Effector memory CD8-positive, alpha-beta T cell (primary cell): Measurements from ENCODE around the gene TMEM184C.
A peak's percentile ranks its signal among the peaks of the same experiment; 100 is the strongest.

ENCODE experiments used
- ATAC-seq: fragments of 150-1000 bp; cut with Tn5 transposase; replicated peaks from 2 replicates; pipeline ENCODE4 v1.10.0; 2021; ENCODE audit warnings: mild to moderate bottlenecking, moderate library complexity
- DNase-seq, 3 experiments: peaks; one replicate each; pipeline ENCODE4 v3.0.0; 2021
- H3K27ac Mint-ChIP-seq, 2 donors: one replicate each; pipeline ENCODE4 v1.8.0; 2022; ENCODE audit warnings: mild to moderate bottlenecking in 2 of 2, mixed read lengths in 2 of 2, moderate library complexity in 2 of 2
- H3K27me3 Mint-ChIP-seq, 2 donors: one replicate each; pipeline ENCODE4 v1.8.0; 2022; ENCODE audit warnings: mixed read lengths in 2 of 2
- H3K36me3 Mint-ChIP-seq: one replicate; pipeline ENCODE4 v1.8.0; 2022; ENCODE audit warnings: mild to moderate bottlenecking, moderate library complexity, mixed read lengths; ENCODE audit not compliant: insufficient read depth
- H3K4me1 Mint-ChIP-seq, 2 donors: one replicate each; pipeline ENCODE4 v1.8.0; 2022; ENCODE audit warnings: low read depth in 2 of 2, mixed read lengths in 2 of 2
- H3K4me3 Mint-ChIP-seq, 2 donors: one replicate each; pipeline ENCODE4 v1.8.0; 2022; ENCODE audit warnings: mild to moderate bottlenecking in 2 of 2, mixed read lengths in 2 of 2, moderate library complexity in 2 of 2
- H3K9me3 Mint-ChIP-seq, 2 donors: one replicate each; pipeline ENCODE4 v1.8.0; 2022; ENCODE audit warnings: mixed read lengths in 2 of 2
- total RNA-seq, 9 experiments: gene quantifications; one replicate each; lab custom pipeline; 2026; lab: John Stamatoyannopoulos, UW

TMEM184C gene
- total RNA-seq: 14.8 to 74.9 (median 54.3) reads per million in 9 experiments

DNA sequence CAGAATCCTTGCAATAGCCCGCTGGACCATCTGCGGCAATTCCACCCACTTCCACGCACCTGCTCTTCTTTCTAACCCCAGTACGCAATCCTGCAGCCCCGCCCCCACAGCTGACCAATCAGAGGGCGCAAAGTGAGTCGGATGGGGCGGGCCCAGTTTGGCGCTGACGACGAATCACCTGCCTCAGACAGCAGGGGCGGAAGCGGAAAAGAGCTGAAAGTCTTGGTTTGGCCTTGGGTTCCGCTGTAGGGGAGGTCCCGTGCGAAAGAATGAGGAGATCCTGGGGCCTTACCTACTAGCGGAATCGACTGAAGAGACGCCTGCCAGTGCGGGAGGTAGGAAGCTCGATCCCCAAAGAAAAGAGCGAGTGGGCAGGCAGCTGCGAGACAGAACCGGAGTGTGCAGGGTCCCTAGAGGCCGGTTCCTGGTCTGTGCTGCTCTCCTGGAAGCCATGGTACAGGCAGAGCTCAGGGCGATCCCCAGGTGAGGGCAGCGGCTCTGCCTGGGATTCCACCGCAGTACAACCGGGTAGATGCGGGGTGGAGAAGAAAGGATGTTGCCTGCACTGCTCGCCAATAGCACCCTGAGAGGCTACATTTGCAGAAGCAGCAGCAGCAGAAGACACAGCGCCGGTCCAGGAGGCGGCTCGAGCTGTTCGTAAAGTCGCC is at the start of gene TMEM184C:
TMEM184C (plus strand) TSS at position 225 of the 668 bp plus-strand sequence. CDS start 560 bp downstream, outside the sequence.
- Mint-ChIP-seq H3K4me1 (peaks cover 16 to 23% of the 10 kb centered on the region in 2 donors), H3K9me3 (no peaks in the 10 kb centered on the region), H3K4me3 (peak within 1 kb of the TSS; percentile 93 to 95), H3K27me3 (no peaks in the 10 kb centered on the region), H3K27ac (peak within 1 kb of the TSS; percentile 92 to 97), H3K36me3 (peaks cover 11% of the 10 kb centered on the region)
- peak; percentile 95 for ATAC-seq
- DNase-seq: peak; percentile 98 to 99 (median 99)

DNA sequence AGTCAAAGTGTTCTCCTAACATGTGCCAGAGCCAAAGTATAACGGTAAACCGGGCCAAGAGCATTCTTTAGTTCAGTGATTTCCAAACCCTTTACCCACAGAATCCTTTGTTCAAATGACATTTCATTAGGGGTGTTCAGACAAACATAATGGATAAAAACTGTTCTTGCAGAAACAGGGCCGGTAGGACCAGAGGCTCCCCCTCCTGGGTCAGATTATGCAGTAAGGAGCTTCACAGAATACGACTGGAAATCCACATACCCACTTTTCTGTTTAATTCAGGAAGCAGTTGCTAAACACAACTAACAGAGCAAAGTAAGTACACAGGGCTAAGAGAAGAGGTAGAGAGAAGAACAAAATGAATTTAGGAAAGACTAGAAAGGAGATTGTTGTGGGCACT is 46.6 kb upstream of the TMEM184C start:
- H3K36me3 Mint-ChIP-seq: no peaks in the 10 kb centered on the region
- peaks cover 22 to 35% of the 10 kb centered on the region in 2 donors for H3K27me3 Mint-ChIP-seq
- DNase-seq (no peak), ATAC-seq (no peak)
- H3K9me3 Mint-ChIP-seq: no peaks in the 10 kb centered on the region
- no peak overlapping the region for H3K27ac Mint-ChIP-seq
- H3K4me1 Mint-ChIP-seq: no peaks in the 10 kb centered on the region
- H3K4me3 Mint-ChIP-seq: no peak overlapping the region

DNA sequence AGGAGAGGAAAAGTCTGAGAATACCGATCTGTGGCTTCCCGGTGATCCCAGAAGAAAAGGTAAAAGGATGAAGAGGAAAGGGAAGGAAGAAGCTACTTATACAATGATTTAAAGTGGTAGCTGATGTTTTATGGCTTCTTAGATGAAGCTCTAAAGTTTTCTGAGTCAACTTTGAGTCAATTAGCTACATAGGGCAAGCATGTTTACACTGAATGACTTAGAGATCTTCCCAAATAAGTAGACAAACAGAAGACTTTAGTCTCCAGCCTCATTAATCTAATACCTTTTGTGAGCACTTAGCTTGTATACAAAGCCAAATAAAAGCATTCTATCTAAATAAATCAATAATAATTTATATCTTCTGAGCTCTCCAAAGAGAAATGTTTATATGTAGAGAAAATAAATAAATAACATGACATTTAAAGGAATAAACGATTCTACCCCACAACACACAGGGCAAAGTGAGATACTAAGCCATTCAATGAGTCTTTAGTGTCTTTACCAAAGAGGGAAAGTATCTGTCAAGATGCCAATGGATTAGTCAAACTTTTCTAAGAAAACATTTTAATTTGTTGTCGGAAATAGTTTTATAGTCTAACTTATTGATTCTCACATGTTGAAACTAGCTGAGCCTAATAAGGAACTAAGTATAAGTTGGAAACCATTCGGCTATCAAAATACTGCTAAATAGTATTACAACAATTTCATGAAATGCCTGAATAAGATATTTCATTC is 46.0 kb upstream of the TMEM184C start:
- no peak for DNase-seq
- peaks cover 22 to 35% of the 10 kb centered on the region in 2 donors for H3K27me3 Mint-ChIP-seq
- no peaks in the 10 kb centered on the region for H3K36me3 Mint-ChIP-seq
- ATAC-seq: no peak
- H3K9me3 Mint-ChIP-seq: no peaks in the 10 kb centered on the region
- no peak overlapping the region for H3K27ac Mint-ChIP-seq
- H3K4me1 Mint-ChIP-seq: no peaks in the 10 kb centered on the region
- no peak overlapping the region for H3K4me3 Mint-ChIP-seq

DNA sequence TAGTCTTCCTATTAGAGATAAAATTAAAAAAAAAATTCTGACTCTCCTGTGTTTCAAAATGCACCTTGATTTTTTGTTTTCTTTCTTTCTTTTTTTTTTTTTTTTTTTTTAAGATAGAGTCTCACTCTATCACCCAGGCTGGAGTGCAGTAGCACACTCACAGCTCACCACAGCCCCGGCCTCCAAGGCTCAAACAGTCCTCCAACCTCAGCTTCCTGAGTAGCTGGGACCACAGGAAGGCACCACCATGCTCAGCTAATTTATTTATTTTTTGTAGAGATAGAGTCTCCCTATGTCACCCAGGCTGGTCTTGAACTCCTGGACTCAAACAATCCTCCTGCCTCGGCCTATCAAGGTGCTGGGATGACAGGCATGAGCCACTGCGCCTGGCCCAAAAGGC is 41.1 kb upstream of the TMEM184C start:
- no peak overlapping the region for H3K27ac Mint-ChIP-seq
- ATAC-seq (peak; percentile 40), DNase-seq (no peak)
- no peaks in the 10 kb centered on the region for H3K27me3 Mint-ChIP-seq
- no peaks in the 10 kb centered on the region for H3K4me1 Mint-ChIP-seq
- H3K36me3 Mint-ChIP-seq: no peaks in the 10 kb centered on the region
- H3K9me3 Mint-ChIP-seq: no peaks in the 10 kb centered on the region
- no peak overlapping the region for H3K4me3 Mint-ChIP-seq

DNA sequence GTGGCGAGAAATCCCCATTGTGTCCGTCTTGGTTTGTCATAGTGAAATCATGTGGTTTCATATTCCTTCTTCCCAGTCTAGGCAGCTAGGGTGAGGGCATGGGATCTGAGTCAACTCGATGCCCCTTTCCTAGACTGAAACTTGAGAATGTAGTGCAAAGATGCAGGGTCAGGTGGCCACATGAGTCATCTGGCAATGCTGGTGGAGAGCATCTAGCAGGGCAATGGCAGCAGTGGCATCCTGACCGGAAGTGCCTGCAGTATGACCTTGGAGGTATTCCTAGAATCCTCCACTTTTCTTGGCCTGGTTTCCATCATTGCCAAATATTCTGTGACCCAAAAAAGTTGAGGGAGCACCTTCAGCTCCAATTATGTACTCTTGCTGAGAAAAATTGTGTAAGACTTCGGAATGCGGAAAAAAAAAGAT is 39.1 kb upstream of the TMEM184C start:
- Mint-ChIP-seq H3K27ac (no peak overlapping the region), H3K9me3 (no peaks in the 10 kb centered on the region), H3K27me3 (peaks cover 0 to 5% of the 10 kb centered on the region in 2 donors), H3K4me1 (no peaks in the 10 kb centered on the region), H3K4me3 (no peak overlapping the region), H3K36me3 (no peaks in the 10 kb centered on the region)
- ATAC-seq: no peak
- no peak for DNase-seq

DNA sequence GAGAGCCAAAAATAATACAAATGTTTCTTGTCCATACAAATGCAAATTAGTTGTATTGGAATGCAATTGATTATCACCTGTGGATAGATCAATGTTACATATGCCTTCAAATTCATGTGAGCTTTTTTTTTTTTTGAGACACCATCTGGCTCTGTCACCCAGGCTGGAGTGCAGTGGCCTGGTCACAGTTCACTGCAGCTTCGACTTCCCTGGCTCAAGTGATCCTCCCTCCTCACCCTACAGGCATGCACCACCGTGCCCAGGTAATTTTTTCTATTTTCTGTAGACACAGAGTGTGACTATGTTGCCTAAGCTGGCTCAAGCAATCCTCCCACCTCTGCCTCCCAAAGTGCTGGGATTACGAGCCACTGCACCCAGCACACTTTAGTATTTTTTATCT is 38.6 kb upstream of the TMEM184C start:
- DNase-seq (no peak), ATAC-seq (no peak)
- Mint-ChIP-seq H3K27me3 (peaks cover 0 to 7% of the 10 kb centered on the region in 2 donors), H3K4me3 (no peak overlapping the region), H3K27ac (no peak overlapping the region), H3K4me1 (no peaks in the 10 kb centered on the region), H3K9me3 (no peaks in the 10 kb centered on the region), H3K36me3 (no peaks in the 10 kb centered on the region)

DNA sequence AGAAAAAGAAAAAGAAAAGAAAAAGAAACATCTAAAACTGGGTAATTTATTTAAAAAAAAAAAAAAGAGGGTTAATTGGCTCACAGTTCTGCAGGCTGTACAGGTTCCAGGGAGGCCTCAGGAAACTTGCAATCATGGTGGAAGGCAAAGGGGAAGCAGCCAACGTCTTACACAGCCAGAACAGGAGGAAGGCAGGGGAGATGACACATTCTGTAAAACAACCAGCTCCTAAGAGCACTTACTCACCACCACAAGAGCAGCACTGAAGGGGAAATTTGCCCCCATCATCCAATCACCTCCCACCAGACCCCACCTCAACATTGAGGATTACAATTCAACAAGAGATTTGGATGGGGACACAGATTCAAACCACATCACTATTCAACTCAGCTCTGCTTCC is 36.8 kb upstream of the TMEM184C start:
- no peak overlapping the region for H3K4me3 Mint-ChIP-seq
- ATAC-seq (no peak), DNase-seq (no peak)
- no peak overlapping the region for H3K27ac Mint-ChIP-seq
- no peaks in the 10 kb centered on the region for H3K4me1 Mint-ChIP-seq
- no peaks in the 10 kb centered on the region for H3K36me3 Mint-ChIP-seq
- peaks cover 0 to 7% of the 10 kb centered on the region in 2 donors for H3K27me3 Mint-ChIP-seq
- H3K9me3 Mint-ChIP-seq: no peaks in the 10 kb centered on the region

DNA sequence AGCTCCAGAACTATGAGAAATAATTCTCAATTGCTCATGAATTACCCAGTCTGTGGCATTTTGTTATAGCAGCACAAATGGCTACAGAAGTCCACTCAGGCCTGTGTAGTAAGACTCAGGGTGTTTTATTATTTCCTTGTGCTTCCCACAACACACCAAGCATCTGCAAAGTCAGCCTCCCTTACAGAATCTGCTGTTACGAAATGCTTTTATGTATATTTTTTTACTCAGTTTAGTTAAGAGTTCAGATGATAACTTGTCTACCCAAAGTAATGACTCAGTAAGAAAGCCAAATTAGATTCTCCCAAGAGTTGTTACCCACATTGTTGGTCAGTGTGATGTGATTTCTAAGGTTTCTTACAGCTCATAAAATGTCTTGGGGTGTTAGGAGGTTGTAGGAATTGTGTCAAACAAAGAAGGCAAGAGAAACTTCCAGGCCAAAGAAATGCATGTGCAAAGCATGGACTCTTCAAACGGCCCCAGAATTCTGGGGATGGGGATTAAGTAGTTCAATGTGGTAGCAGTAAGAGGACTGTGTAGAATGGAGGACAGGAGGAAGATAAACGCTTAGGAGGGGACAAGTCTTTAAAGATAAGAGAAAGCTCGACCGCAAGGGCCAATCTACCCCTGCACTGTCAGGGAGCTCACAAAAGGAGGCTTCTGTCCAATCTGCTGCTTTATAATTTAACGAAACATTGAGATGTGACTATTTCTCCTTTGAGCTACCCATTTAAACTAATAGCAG is 35.4 kb upstream of the TMEM184C start:
- H3K9me3 Mint-ChIP-seq: no peaks in the 10 kb centered on the region
- H3K27me3 Mint-ChIP-seq: peaks cover 0 to 7% of the 10 kb centered on the region in 2 donors
- H3K4me3 Mint-ChIP-seq: no peak overlapping the region
- ATAC-seq (no peak), DNase-seq (no peak)
- no peak overlapping the region for H3K27ac Mint-ChIP-seq
- no peaks in the 10 kb centered on the region for H3K36me3 Mint-ChIP-seq
- no peaks in the 10 kb centered on the region for H3K4me1 Mint-ChIP-seq

DNA sequence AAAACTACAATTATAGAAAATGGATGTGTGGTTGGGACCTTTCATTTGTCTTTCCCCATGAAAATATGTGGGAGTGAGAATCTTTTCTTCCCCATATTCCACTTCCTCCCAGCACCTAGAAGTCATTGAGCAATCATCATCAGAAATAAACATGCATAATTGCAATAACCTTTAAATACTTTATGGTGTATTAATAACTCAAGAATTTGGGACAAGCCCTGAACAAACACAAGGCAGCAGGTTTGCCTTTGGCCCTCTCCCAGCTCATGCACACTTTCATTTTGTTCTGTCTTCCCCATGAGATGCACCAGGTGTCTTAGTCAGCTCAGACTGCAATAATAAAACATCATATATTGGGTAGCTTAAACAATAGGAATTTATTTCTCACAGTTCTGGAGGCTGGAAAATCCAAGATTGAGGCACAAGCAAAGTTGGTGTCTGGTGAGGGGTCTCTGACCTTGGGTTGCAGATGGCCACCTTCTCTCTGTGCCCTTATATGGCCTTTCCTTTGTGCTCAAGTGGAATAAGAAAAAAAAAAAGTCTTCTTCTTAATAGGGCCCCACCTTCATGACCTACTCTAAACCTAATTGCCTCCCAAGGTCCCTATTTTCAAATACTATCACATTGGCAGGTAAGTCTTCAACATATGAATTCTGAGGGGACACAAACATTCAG is 34.7 kb upstream of the TMEM184C start:
- Mint-ChIP-seq H3K4me3 (no peak overlapping the region), H3K4me1 (no peaks in the 10 kb centered on the region)

DNA sequence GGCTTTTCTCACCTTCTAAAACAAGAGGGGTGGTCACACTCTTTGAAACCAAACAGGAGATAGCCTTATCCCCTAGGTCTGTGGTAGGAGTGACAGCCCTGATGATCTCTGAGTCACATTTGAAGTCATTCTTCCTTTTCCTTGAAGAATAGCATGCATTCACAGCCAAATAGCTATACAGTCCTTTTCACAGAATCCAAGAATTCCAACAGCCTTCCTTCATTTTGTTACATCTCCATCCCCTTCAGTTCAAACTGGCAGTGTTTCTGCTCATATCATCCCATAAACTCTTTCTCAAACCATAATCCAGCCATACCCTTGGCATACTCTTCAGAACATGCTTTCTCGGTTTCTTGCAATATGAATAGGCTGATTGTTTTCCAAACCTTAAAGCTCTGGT is 33.3 kb upstream of the TMEM184C start:
- Mint-ChIP-seq H3K27ac (no peak overlapping the region), H3K4me3 (no peak overlapping the region), H3K27me3 (peaks cover 0 to 7% of the 10 kb centered on the region in 2 donors), H3K4me1 (no peaks in the 10 kb centered on the region), H3K36me3 (no peaks in the 10 kb centered on the region), H3K9me3 (no peaks in the 10 kb centered on the region)
- no peak for ATAC-seq
- no peak for DNase-seq

More for the DNA sequence above, 34.7 kb upstream of the TMEM184C start:
- Mint-ChIP-seq H3K9me3 (no peaks in the 10 kb centered on the region), H3K27me3 (peaks cover 0 to 7% of the 10 kb centered on the region in 2 donors), H3K27ac (no peak overlapping the region), H3K36me3 (no peaks in the 10 kb centered on the region)
- no peak for ATAC-seq
- no peak for DNase-seq

DNA sequence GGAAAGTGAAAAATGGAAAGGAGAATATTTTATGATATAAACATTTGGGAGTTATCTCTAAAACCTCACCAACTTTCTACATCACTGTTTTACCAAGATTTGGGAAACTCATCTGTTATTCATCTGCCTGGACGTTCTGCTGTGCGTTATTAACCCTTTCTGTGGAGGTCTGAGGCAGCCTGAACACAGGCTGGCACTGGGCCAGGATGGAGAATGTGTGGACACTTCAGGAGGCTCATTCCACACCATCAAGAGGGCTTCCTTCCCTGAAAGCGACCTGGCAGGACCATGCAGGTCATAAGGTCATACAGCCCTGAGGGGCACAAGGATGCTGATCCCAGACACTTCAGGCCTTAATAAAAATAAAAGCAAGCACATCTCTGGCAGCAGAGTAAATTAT is 31.2 kb upstream of the TMEM184C start:
- ATAC-seq (no peak), DNase-seq (no peak)
- Mint-ChIP-seq H3K27me3 (peaks cover 0 to 7% of the 10 kb centered on the region in 2 donors), H3K4me3 (no peak overlapping the region), H3K36me3 (no peaks in the 10 kb centered on the region), H3K4me1 (peaks cover 0 to 1% of the 10 kb centered on the region in 2 donors), H3K27ac (no peak overlapping the region), H3K9me3 (no peaks in the 10 kb centered on the region)

DNA sequence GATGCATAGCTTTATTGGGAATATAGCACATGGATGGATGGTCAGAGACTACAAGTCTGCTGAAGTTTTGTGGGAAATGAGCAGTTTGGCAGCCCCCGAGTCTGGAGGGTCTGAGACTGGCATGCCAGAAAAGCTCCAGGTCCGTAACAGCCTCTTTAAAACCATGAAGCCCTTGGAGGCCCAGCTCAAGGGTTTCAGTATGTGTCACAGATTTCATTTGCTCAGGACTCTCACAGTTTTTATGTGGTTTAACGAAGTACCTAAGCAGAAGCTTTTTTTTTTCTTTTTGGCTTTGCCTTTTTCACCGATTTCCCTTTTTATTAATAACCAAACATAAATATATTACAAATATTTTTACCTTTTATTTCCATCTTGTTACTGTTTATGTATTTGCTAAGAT is 30.6 kb upstream of the TMEM184C start:
- H3K27ac Mint-ChIP-seq: no peak overlapping the region
- peaks cover 0 to 7% of the 10 kb centered on the region in 2 donors for H3K27me3 Mint-ChIP-seq
- H3K9me3 Mint-ChIP-seq: no peaks in the 10 kb centered on the region
- ATAC-seq (no peak), DNase-seq (no peak)
- H3K4me3 Mint-ChIP-seq: no peak overlapping the region
- peaks cover 0 to 1% of the 10 kb centered on the region in 2 donors for H3K4me1 Mint-ChIP-seq
- H3K36me3 Mint-ChIP-seq: no peaks in the 10 kb centered on the region

DNA sequence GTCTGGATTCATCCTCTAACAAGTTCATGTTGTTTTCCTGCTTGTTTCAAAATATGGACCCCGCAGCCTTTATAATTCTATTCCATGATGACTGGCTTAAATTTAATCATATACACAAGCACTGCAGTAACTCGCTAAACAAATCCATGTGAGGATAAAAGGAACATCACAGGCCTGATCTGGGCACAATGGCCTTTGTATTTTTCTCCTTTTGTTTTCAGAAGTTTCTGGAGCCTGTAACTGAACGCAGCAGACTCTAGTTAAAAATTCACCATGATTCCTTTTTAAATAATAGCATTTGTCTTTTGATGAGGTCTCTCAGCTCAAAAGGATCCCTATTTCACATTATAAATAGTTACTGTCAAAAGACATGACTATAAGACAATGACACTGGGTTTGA is 30.2 kb upstream of the TMEM184C start:
- H3K36me3 Mint-ChIP-seq: no peaks in the 10 kb centered on the region
- ATAC-seq (no peak), DNase-seq (no peak)
- no peaks in the 10 kb centered on the region for H3K9me3 Mint-ChIP-seq
- peaks cover 0 to 7% of the 10 kb centered on the region in 2 donors for H3K27me3 Mint-ChIP-seq
- no peak overlapping the region for H3K27ac Mint-ChIP-seq
- H3K4me1 Mint-ChIP-seq: peaks cover 0 to 1% of the 10 kb centered on the region in 2 donors
- H3K4me3 Mint-ChIP-seq: no peak overlapping the region
